Smooth muscle cell (in vitro differentiated cells): ENCODE data around the gene FUS. TPM values are rescaled to one million over a fixed set of nuclear protein-coding genes. Genes with fewer than 3 reads are reported as not detected.
A peak's percentile ranks its signal among the peaks of the same experiment; 100 is the strongest.

Experiments
- DNase-seq: peaks from one replicate; lab custom pipeline; 2025; ENCODE audit not compliant: unreplicated experiment; lab: John Stamatoyannopoulos, UW
- H2AFZ ChIP-seq: fragments of 200-600 bp; sonication (generic); 2 replicates; pipeline ENCODE4 v1.6.0; 2016; ENCODE audit warnings: antibody characterized with exemption, low read depth, mild to moderate bottlenecking
- H3F3A ChIP-seq: fragments of 200-600 bp; sonication (generic); 2 replicates; pipeline ENCODE4 v1.6.0; 2017; ENCODE audit warnings: antibody characterized with exemption, low read depth
- H3K27ac ChIP-seq: fragments of 200-600 bp; sonication (generic); 2 replicates; pipeline ENCODE4 v1.5.1; 2016; ENCODE audit warnings: low read depth, mild to moderate bottlenecking
- H3K27me3 ChIP-seq: fragments of 200-600 bp; sonication (generic); 2 replicates; pipeline ENCODE4 v1.6.1; 2016; ENCODE audit warnings: low read depth, mild to moderate bottlenecking
- H3K36me3 ChIP-seq: fragments of 200-600 bp; sonication (generic); 2 replicates; pipeline ENCODE4 v1.5.1; 2016; ENCODE audit warnings: low read depth
- H3K4me1 ChIP-seq: fragments of 200-600 bp; sonication (generic); 2 replicates; pipeline ENCODE4 v1.5.1; 2016; ENCODE audit warnings: low read depth
- H3K4me2 ChIP-seq: fragments of 200-600 bp; sonication (generic); 2 replicates; pipeline ENCODE4 v1.6.0; 2016; ENCODE audit warnings: mild to moderate bottlenecking
- H3K4me3 ChIP-seq: fragments of 200-600 bp; sonication (generic); 2 replicates; pipeline ENCODE4 v1.5.1; 2016; ENCODE audit warnings: mild to moderate bottlenecking
- H3K79me2 ChIP-seq: fragments of 200-600 bp; sonication (generic); 2 replicates; pipeline ENCODE4 v1.6.0; 2016; ENCODE audit warnings: low read depth, mild to moderate bottlenecking
- H3K9ac ChIP-seq: fragments of 200-600 bp; sonication (generic); 2 replicates; pipeline ENCODE4 v1.6.0; 2016; ENCODE audit warnings: low read depth
- H3K9me3 ChIP-seq: fragments of 200-600 bp; sonication (generic); replicated peaks from 2 replicates; pipeline ENCODE4 v1.5.1; 2016; ENCODE audit warnings: low read depth
- H4K20me1 ChIP-seq: fragments of 200-600 bp; sonication (generic); 2 replicates; pipeline ENCODE4 v1.6.0; 2016; ENCODE audit warnings: low read depth
- CTCF ChIP-seq: fragments of 200-600 bp; sonication (generic); IDR thresholded peaks from 2 replicates; pipeline ENCODE4 v1.5.1; 2017; ENCODE audit warnings: borderline replicate concordance, mild to moderate bottlenecking, antibody characterized with exemption; ENCODE audit not compliant: insufficient read depth, poor library complexity, severe bottlenecking
- WGBS: methylation state at CpG from one replicate; pipeline ENCODE4 v1.1.7; 2016; ENCODE audit warnings: low lambda C conversion rate; 5-methylcytosine and 5-hydroxymethylcytosine counted together
- polyA plus RNA-seq: library from polyadenylated mRNA; unstranded; fragments of >200 nt; fragmentation: Nextera tagmentation; extraction: Ambion mirVana; gene quantifications from 2 replicates; pipeline ENCODE4 v1.2.1, GENCODE V29; 2016
- total RNA-seq: library from RNA; depleted of rRNA; stranded (reverse); fragments of >200 nt; gene quantifications from 2 replicates; pipeline ENCODE4 v1.2.3, GENCODE V29; 2014

Gene FUS
- total and polyA plus RNA-seq, 2 experiments from 2014 or later = 58.6 to 225 TPM

- peaks cover 56% of the 10 kb centered on the region for H3K36me3 ChIP-seq
- no peak overlapping the region for H3K27ac ChIP-seq
Observed at GRCh38 chr16:31184888-31185287, 4.9 kb downstream of the FUS start.

GRCh38 chr16:31185339-31185738 lies 5.4 kb downstream of the FUS start:
- no peak overlapping the region for H3K4me2 ChIP-seq
- H3K36me3 ChIP-seq = peaks cover 59% of the 10 kb centered on the region
- H3K4me1 ChIP-seq = peaks cover 23% of the 10 kb centered on the region
- no peak for DNase-seq
- no peaks in the 10 kb centered on the region for H3K9me3 ChIP-seq
- H4K20me1 ChIP-seq = peaks cover 100% of the 10 kb centered on the region
- H3K4me3 ChIP-seq = no peak overlapping the region
- WGBS = 95% methylated on average over 5 of the region's 5 CpGs
- no peak overlapping the region for H2AFZ ChIP-seq
- H3K79me2 ChIP-seq = peaks cover 98% of the 10 kb centered on the region
- H3F3A ChIP-seq = peaks cover 60% of the 10 kb centered on the region
- H3K9ac ChIP-seq = no peak overlapping the region
- no peak for TF ChIP-seq CTCF
- H3K27ac ChIP-seq = peak overlapping the region; percentile 30
- H3K27me3 ChIP-seq = no peaks in the 10 kb centered on the region

More at GRCh38 chr16:31184888-31185287, 4.9 kb downstream of the FUS start:
- DNase-seq = no peak
- 97% methylated on average over 14 of the region's 14 CpGs for WGBS
- Histone ChIP-seq H3K79me2 (peaks cover 98% of the 10 kb centered on the region), H3K9ac (no peak overlapping the region), H3K9me3 (no peaks in the 10 kb centered on the region), H3F3A (peaks cover 56% of the 10 kb centered on the region), H2AFZ (no peak overlapping the region), H3K4me1 (peaks cover 23% of the 10 kb centered on the region), H4K20me1 (peaks cover 98% of the 10 kb centered on the region), H3K4me2 (no peak overlapping the region), H3K4me3 (no peak overlapping the region), H3K27me3 (no peaks in the 10 kb centered on the region)
- TF ChIP-seq CTCF = no peak

GRCh38 chr16:31186176-31186575 lies 6.2 kb downstream of the FUS start:
- no peak overlapping the region for H3K27ac ChIP-seq
- H3K9me3 ChIP-seq = no peaks in the 10 kb centered on the region
- no peak overlapping the region for H2AFZ ChIP-seq
- H4K20me1 ChIP-seq = peaks cover 100% of the 10 kb centered on the region
- no peaks in the 10 kb centered on the region for H3K27me3 ChIP-seq
- no peak overlapping the region for H3K4me2 ChIP-seq
- 88% methylated on average over 7 of the region's 7 CpGs for WGBS
- no peak overlapping the region for H3K4me3 ChIP-seq
- no peak overlapping the region for H3K9ac ChIP-seq
- peaks cover 22% of the 10 kb centered on the region for H3K4me1 ChIP-seq
- H3K79me2 ChIP-seq = peaks cover 95% of the 10 kb centered on the region
- DNase-seq = no peak
- no peak for TF ChIP-seq CTCF
- H3K36me3 ChIP-seq = peaks cover 63% of the 10 kb centered on the region
- H3F3A ChIP-seq = peaks cover 68% of the 10 kb centered on the region
